ENCODE measurements around the gene PDCD10.

Gene PDCD10

DNA sequence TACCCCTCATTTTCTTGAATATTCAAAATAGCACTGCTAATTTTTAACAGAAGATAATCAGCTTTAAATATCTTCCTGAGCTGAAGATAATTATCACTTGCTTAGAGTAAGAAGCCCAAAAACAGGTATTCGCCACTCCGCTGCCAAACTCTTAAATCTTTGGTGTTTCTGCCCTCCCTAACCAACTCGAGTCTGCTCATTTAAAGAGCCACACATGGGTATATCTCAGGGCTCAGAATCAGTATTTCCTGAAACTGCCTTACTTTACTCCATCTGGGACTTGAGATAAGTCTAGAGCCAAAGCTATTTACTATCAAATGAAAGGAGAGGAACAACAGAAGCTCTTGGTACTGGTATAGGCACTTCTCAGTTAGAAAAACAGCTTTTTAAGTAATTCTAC is 10.8 kb downstream of the PDCD10 start:
- no peak for DNase-seq
- in situ Hi-C loops (cut with HindIII; ENCODE audit: low pct_ligation_motif_present, low sequenced_read_pairs) = no loop called here
- Histone ChIP-seq H3K27me3 (replicated peaks) (no peaks in the 10 kb centered on the region), H3K36me3 (replicated peaks) (peaks cover 2% of the 10 kb centered on the region), H3K27ac (no peak overlapping the region), H3K4me3 (ENCODE audit: low read depth, low read length) (no peak overlapping the region)
- no peak for TF ChIP-seq CTCF (IDR thresholded peaks at IDR 0.05; ENCODE audit: low read depth, low read length, missing control alignments)

DNA sequence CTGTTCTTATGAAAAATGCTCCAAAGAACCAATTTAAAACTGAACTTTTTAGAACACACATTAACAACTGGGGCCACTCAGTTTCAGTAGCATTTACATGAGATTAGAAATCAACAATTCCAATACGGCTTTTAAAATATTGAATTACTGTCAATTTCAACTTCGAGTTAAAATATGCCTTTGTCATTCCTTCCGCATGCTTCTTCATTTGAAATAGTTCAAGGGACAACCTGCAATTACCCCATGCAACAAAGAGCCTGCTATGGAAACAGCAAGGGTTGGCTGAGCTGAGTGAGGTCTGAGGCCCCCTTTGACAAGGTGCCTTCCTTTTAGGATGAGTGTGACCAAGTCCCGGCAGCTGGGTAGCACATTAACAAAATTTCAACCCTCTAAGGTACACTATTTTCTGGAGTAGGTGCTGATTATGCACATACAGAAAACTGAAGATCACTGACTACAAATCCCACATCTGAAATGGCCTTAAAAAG is 11.6 kb downstream of the PDCD10 start:
- TF ChIP-seq CTCF (IDR thresholded peaks at IDR 0.05; ENCODE audit: low read depth, low read length, missing control alignments) = no peak
- Histone ChIP-seq H3K27ac (no peak overlapping the region), H3K4me3 (ENCODE audit: low read depth, low read length) (no peak overlapping the region), H3K36me3 (replicated peaks) (peaks cover 2% of the 10 kb centered on the region), H3K27me3 (replicated peaks) (no peaks in the 10 kb centered on the region)
- no peak for DNase-seq
- in situ Hi-C loops (cut with HindIII; ENCODE audit: low pct_ligation_motif_present, low sequenced_read_pairs) = no loop called here

DNA sequence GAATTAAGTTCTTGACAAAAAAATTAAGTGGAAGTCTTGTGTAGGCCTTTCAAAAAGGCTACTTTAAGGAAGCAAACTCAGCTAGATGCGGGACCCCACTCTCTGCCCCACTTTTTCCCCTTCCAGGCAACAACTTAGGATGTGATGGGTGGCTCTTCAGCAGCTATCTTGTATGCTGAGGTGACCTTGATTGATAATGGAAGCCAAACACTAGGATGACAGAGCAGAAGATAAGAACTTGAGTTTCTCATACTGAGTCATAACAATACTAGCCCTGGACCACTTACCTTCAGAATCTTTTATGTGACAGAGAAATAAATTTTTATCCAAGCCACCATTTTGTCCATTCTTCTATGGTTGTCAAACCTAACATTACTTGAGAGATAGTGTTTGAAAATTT is 16.1 kb downstream of the PDCD10 start:
- TF ChIP-seq CTCF (IDR thresholded peaks at IDR 0.05; ENCODE audit: low read depth, low read length, missing control alignments) = no peak
- H3K27me3 ChIP-seq (replicated peaks) = no peaks in the 10 kb centered on the region
- no peak for DNase-seq
- no peak overlapping the region for H3K27ac ChIP-seq
- in situ Hi-C loops (cut with HindIII; ENCODE audit: low pct_ligation_motif_present, low sequenced_read_pairs) = no loop called here
- peaks cover 2% of the 10 kb centered on the region for H3K36me3 ChIP-seq (replicated peaks)
- H3K4me3 ChIP-seq (ENCODE audit: low read depth, low read length) = no peak overlapping the region

- no peak overlapping the region for H3K27ac ChIP-seq
- in situ Hi-C loops (cut with HindIII; ENCODE audit: low pct_ligation_motif_present, low sequenced_read_pairs) = no loop called here
- no peak overlapping the region for H3K4me3 ChIP-seq (ENCODE audit: low read depth, low read length)
- no peaks in the 10 kb centered on the region for H3K27me3 ChIP-seq (replicated peaks)
- peaks cover 2% of the 10 kb centered on the region for H3K36me3 ChIP-seq (replicated peaks)
- no peak for DNase-seq
- no peak for TF ChIP-seq CTCF (IDR thresholded peaks at IDR 0.05; ENCODE audit: low read depth, low read length, missing control alignments)
These were observed 17.8 kb downstream of the PDCD10 start for GRCh38 chr3:167716920-167717319.

GRCh38 chr3:167714871-167715270 is 19.8 kb downstream of the PDCD10 start:
- Histone ChIP-seq H3K27ac (no peak overlapping the region), H3K4me3 (ENCODE audit: low read depth, low read length) (no peak overlapping the region), H3K36me3 (replicated peaks) (peaks cover 2% of the 10 kb centered on the region), H3K27me3 (replicated peaks) (no peaks in the 10 kb centered on the region)
- in situ Hi-C loops (cut with HindIII; ENCODE audit: low pct_ligation_motif_present, low sequenced_read_pairs) = no loop called here
- no peak for DNase-seq
- no peak for TF ChIP-seq CTCF (IDR thresholded peaks at IDR 0.05; ENCODE audit: low read depth, low read length, missing control alignments)

DNA sequence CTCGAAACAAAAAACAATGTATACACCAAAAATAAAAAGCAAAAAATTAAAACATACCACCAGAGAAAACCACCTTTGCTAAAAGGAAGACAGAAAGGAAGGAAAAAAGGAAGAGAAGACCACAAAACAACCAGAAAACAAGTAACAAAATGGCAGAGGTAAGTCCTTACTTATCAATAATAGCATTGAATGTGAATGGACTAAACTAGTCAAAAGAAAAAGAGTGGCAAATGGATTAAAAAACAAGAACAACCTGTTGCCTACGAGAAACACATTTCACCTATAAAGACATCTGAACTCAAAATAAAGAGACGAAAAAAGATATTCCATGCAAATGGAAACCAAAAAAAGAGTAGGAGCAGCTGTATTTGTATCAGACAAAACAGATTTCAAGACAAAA is 22.2 kb downstream of the PDCD10 start:
- Histone ChIP-seq H3K36me3 (replicated peaks) (peaks cover 2% of the 10 kb centered on the region), H3K27me3 (replicated peaks) (no peaks in the 10 kb centered on the region), H3K27ac (no peak overlapping the region), H3K4me3 (ENCODE audit: low read depth, low read length) (no peak overlapping the region)
- TF ChIP-seq CTCF (IDR thresholded peaks at IDR 0.05; ENCODE audit: low read depth, low read length, missing control alignments) = no peak
- in situ Hi-C loops (cut with HindIII; ENCODE audit: low pct_ligation_motif_present, low sequenced_read_pairs) = no loop called here
- DNase-seq = no peak

Measured in brain microvascular endothelial cell (primary cell).